GM19467 (cell line): ENCODE measurements around the gene GPC5.

Experiments
- ATAC-seq: cut with Tn5 transposase; IDR thresholded peaks from one replicate; pipeline ENCODE4 v1.9.1; 2021; ENCODE audit warnings: mild to moderate bottlenecking, moderate library complexity; ENCODE audit not compliant: unreplicated experiment

Gene GPC5

GRCh38 chr13:91930687-91931086, 532.3 kb downstream of the GPC5 start:
- ATAC-seq: no peak

DNA sequence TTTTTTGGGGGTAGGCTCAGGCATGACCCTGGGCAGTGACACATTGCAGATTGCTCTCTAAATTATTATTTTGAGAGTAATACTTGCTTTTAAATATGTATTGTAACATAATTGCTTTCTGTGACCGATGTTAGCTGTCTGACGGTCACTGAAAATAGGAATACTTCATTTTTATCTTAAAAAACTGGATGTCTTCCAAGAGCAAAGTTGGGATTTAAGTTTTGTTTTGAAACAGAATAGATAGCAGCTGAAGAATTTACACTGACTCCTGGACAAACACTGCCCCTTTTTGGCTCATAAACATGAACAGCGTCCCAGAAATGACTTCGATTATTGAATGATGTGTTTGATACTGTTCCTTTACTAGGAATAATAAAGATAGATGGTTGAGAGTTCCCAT, 535.9 kb downstream of the GPC5 start:
- ATAC-seq: no peak

- no peak for ATAC-seq
Observed at GRCh38 chr13:91946498-91947070, 548.2 kb downstream of the GPC5 start.

- no peak for ATAC-seq
Observed at GRCh38 chr13:91948736-91949135, 550.3 kb downstream of the GPC5 start.

GRCh38 chr13:91950803-91951202, 552.4 kb downstream of the GPC5 start:
- ATAC-seq: no peak

GRCh38 chr13:91955546-91956355, 557.3 kb downstream of the GPC5 start:
- no peak for ATAC-seq

- no peak for ATAC-seq
Observed at GRCh38 chr13:91960947-91961346, 562.5 kb downstream of the GPC5 start.

GRCh38 chr13:91962946-91963345, 564.5 kb downstream of the GPC5 start:
- ATAC-seq: no peak

DNA sequence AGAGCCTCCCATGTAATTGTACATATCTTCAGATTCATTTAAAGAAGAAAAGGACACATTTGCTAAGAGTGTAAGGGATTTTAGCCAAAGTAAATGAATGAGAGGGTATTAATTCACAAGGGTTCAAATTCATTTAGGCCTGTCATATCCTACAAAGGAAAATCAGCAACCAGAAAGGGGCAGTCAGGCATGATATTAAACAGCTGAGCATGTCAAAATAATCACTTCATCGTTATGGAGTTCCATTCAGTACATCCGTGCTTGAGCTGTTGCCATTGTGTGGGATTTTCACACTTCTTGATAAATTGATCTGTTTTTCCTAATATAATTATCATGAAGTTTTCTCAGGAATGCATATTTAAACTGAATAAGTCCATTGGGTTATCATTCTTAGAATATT, 567.1 kb downstream of the GPC5 start:
- ATAC-seq: no peak

DNA sequence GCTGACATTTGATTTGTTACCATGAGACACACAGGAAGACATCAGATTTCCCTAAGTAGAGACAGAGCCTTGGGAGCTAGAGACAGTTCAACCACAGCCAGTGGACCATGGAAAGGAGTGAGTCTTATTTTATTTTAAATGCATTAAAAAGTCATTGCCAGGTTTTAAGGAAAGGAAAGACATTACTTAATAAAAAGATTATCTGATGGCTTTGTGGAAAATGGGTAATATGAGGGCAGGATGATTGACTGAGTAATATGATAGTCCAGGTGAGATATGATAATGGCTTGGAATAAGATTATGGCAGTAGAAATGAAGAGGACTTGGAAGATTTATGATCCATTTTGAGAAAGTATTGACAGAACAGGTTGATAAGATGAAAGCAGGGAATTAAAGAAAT, 580.1 kb downstream of the GPC5 start:
- ATAC-seq: no peak

- no peak for ATAC-seq
Observed at GRCh38 chr13:91986761-91987483, 588.5 kb downstream of the GPC5 start.

DNA sequence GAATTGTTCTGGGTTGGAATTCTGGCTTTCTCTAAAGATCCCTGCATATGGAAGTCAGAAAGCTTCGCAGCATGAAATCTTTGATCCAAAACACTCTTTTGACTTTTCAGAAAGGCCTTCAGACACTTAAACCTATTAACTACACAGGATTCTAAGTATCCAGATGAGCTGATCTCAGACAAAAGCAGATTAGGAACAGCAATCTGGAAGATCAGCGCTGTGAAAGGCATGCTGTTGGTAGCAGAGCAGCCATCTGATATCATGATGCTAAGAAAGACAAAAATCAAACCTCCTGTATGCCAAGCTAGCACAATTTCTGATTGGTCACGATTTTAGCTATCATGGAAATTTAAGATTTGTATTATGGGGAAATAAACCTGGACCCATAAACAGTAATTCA, 589.9 kb downstream of the GPC5 start:
- no peak for ATAC-seq

GRCh38 chr13:92012787-92013186, 614.4 kb downstream of the GPC5 start:
- ATAC-seq: no peak

- no peak for ATAC-seq
Observed at GRCh38 chr13:92017737-92018136, 619.3 kb downstream of the GPC5 start.

DNA sequence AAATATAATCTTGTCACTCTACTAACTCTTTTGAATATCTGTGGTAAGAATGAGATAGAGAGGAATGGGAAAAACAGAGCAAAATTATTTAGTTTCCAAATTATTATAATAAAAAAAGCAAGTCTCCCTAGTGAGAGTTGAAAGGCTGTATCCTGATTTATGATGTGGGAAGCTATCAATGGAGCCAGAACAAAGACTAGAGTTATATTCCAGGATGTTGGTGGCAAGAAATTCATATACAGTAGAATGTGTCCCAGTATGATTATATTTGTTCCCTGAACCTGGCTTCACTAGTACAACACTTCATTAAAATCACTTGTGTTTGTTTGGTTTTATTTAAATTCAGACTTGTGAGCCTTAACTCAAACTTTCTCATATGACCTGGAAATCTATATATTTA, 630.3 kb downstream of the GPC5 start:
- ATAC-seq: no peak

DNA sequence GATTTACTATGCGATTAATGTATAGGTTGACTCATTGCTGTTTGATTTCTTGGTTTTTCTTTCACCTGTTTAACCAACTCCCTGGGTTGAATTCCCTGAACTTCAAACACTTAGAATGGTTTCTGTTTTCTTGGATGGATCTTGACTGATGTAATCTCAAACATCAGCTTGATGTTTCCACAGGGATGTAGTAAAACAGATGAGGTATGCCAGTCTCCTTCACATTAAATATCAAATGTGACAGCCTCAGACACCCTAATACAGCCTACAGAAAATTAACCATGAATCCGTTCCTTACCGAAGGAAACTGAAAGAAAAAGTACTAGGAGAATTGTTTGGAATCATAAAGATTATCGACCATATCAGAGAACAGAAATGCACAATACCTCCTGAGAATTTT, 631.2 kb downstream of the GPC5 start:
- ATAC-seq: no peak

DNA sequence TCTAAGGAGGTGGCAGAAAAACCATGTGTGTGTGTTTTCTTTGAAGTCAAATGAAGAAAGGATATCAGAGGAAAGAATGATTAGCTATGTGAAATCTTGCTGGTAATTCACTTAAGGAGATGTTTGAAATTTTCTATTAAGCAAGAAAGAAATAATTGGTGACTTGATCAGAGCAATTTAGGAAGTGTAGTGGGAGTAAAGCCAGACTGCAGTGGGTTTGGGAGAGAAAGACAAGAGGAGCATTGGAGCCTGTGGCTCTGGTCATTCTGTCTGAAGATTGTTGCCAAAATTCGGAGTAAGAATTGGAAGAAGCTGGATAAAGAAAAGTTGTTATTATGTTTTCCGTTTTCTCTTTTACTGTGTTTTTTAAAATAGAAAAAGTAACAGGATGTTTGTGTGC, 640.5 kb downstream of the GPC5 start:
- ATAC-seq: no peak

- ATAC-seq: no peak
Observed at GRCh38 chr13:92042522-92042921, 644.1 kb downstream of the GPC5 start.

- no peak for ATAC-seq
Observed at GRCh38 chr13:92044351-92044750, 645.9 kb downstream of the GPC5 start.

DNA sequence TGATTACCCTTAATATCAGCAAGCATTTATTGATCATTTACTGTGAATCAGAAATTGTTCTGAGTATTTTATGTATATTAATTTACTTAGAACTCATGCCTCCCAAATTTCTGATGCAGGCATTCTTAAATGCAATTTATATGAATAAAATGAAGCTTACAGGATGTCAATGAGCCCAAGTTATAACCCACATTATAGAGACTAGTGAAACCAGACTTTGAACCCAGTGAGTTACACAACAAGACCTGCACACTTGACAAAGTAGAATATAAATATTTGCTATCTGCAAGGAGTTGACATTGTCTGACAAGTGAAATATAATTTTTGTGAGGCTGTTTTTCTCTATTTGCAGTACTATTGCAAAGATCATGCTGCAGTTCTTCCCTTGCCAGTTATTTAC, 656.0 kb downstream of the GPC5 start:
- no peak for ATAC-seq

DNA sequence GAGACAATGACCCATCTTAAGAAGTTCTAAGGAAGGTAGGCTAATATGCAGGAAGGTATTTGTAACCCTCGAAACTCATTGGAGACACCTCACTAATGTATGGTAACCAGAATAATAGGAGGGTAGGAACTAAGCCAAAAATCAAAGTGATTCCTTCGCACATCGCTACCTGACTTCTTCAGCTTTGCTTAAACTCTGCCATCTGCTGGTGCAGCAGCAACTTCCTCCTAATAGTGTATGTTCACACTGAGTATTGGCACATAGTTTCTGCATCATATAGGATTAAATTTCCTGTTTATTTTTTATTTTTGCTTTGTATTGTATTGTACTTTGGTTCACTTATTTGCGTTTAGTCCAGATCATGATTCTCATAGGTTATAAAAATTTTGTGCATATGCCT, 676.2 kb downstream of the GPC5 start:
- ATAC-seq: no peak

- ATAC-seq: no peak
Observed at GRCh38 chr13:92097337-92097903, 699.0 kb downstream of the GPC5 start.
